OCI-LY3 (cell line): ENCODE measurements around the gene MEX3A.

ENCODE experiments used
- EZH2phosphoT487 ChIP-seq: fragments of 200-600 bp; shearing (Covaris generic); IDR thresholded peaks from 2 replicates; pipeline ENCODE4 v1.6.1; 2018; ENCODE audit warnings: antibody characterized with exemption, mixed run types, low read depth
- TF ChIP-seq, protein P1 (sequence below): fragments of 200-600, 300-600 bp; sonication (generic); IDR thresholded peaks from 2 replicates; pipeline ENCODE4 v1.5.1; 2014; ENCODE audit warnings: antibody characterized with exemption, low read length, low read depth

DNA sequence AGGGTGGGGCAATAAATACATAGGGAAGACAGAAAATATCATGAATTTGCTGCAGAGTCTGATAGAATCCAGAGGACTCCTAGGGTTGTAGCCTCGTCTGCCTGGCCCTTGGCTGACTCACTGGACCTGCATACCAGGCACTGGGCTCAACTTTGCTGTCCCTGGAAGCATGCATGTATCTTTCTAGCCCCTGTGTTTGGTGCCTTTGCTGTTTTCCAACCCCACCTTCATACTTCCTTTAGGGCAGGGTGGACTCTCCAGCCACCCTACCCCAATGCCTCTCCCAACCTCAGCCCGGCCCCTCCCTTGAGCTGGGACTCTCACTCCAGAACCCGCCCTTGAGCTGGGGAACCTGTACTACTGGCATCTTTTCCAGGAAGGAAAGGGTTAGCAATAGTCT is 20.1 kb downstream of the MEX3A start:
- TF ChIP-seq EZH2phosphoT487: no peak
- TF ChIP-seq, protein P1, sequence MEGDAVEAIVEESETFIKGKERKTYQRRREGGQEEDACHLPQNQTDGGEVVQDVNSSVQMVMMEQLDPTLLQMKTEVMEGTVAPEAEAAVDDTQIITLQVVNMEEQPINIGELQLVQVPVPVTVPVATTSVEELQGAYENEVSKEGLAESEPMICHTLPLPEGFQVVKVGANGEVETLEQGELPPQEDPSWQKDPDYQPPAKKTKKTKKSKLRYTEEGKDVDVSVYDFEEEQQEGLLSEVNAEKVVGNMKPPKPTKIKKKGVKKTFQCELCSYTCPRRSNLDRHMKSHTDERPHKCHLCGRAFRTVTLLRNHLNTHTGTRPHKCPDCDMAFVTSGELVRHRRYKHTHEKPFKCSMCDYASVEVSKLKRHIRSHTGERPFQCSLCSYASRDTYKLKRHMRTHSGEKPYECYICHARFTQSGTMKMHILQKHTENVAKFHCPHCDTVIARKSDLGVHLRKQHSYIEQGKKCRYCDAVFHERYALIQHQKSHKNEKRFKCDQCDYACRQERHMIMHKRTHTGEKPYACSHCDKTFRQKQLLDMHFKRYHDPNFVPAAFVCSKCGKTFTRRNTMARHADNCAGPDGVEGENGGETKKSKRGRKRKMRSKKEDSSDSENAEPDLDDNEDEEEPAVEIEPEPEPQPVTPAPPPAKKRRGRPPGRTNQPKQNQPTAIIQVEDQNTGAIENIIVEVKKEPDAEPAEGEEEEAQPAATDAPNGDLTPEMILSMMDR: no peak
